Measurements from ENCODE around the gene PACRG.

GRCh38 chr6:163136681-163137397 is 409.1 kb downstream of the PACRG start:
- TF ChIP-seq, protein P1, sequence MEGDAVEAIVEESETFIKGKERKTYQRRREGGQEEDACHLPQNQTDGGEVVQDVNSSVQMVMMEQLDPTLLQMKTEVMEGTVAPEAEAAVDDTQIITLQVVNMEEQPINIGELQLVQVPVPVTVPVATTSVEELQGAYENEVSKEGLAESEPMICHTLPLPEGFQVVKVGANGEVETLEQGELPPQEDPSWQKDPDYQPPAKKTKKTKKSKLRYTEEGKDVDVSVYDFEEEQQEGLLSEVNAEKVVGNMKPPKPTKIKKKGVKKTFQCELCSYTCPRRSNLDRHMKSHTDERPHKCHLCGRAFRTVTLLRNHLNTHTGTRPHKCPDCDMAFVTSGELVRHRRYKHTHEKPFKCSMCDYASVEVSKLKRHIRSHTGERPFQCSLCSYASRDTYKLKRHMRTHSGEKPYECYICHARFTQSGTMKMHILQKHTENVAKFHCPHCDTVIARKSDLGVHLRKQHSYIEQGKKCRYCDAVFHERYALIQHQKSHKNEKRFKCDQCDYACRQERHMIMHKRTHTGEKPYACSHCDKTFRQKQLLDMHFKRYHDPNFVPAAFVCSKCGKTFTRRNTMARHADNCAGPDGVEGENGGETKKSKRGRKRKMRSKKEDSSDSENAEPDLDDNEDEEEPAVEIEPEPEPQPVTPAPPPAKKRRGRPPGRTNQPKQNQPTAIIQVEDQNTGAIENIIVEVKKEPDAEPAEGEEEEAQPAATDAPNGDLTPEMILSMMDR (IDR thresholded peaks at IDR 0.05), result no peak
- no peak for TF ChIP-seq POLR2A (IDR thresholded peaks at IDR 0.05)

Data from testis (tissue), 2 donors.